Lung microvascular endothelial cell (primary cell): ENCODE measurements around the gene UNC119B. TPM values are rescaled to one million over a fixed set of nuclear protein-coding genes. Genes with fewer than 3 reads are reported as not detected.

Experiments used
- DNase-seq, 2 donors: peaks; one replicate each; pipeline versions ENCODE4 v3.0.0 to v3.0.0-alpha.2; 2010; ENCODE audit warnings: low read depth in 2 of 2
- total RNA-seq: library from RNA; depleted of rRNA; stranded (reverse); fragments of >200 nt; gene quantifications from 2 replicates; pipeline ENCODE4 v1.2.1, GENCODE V29; 2014

UNC119B gene
- total RNA-seq, 1 donor from 2014 or later, result 14.3 TPM

GRCh38 chr12:120687578-120688289 is 22.5 kb upstream of the UNC119B start:
- DNase-seq, result peak; percentile 47

GRCh38 chr12:120688527-120689071 is 21.7 kb upstream of the UNC119B start:
- DNase-seq, result peak; percentile 35 to 47

GRCh38 chr12:120689397-120690082 is 20.7 kb upstream of the UNC119B start:
- no peak for DNase-seq

GRCh38 chr12:120690083-120690450 is 20.2 kb upstream of the UNC119B start:
- no peak for DNase-seq

- DNase-seq, result no peak
Observed at GRCh38 chr12:120690978-120691377, 19.3 kb upstream of the UNC119B start.

GRCh38 chr12:120692524-120693033 is 17.7 kb upstream of the UNC119B start:
- peak in 1 of 2 donors; percentile 46 for DNase-seq

GRCh38 chr12:120693848-120694247 is 16.4 kb upstream of the UNC119B start:
- DNase-seq, result no peak

GRCh38 chr12:120696626-120697025 is 13.6 kb upstream of the UNC119B start:
- DNase-seq, result no peak

GRCh38 chr12:120697344-120697743 is 12.9 kb upstream of the UNC119B start:
- DNase-seq, result no peak

GRCh38 chr12:120698665-120699064 is 11.6 kb upstream of the UNC119B start:
- peak in 1 of 2 donors; percentile 72 for DNase-seq

- no peak for DNase-seq
Observed at GRCh38 chr12:120699553-120699952, 10.7 kb upstream of the UNC119B start.

- no peak for DNase-seq
Observed at GRCh38 chr12:120700886-120701285, 9.4 kb upstream of the UNC119B start.

GRCh38 chr12:120702637-120703036 is 7.6 kb upstream of the UNC119B start:
- no peak for DNase-seq

GRCh38 chr12:120703311-120703942 is 6.8 kb upstream of the UNC119B start:
- DNase-seq, result no peak

- DNase-seq, result no peak
Observed at GRCh38 chr12:120705618-120706017, 4.6 kb upstream of the UNC119B start.

- no peak for DNase-seq
Observed at GRCh38 chr12:120706029-120706428, 4.2 kb upstream of the UNC119B start.

- no peak for DNase-seq
Observed at GRCh38 chr12:120708651-120709050, 1.6 kb upstream of the UNC119B start.

- no peak for DNase-seq
Observed at GRCh38 chr12:120710805-120711296, 593 bp downstream of the UNC119B start.

- no peak for DNase-seq
Observed at GRCh38 chr12:120711411-120711810, 1.2 kb downstream of the UNC119B start.

- DNase-seq, result no peak
Observed at GRCh38 chr12:120712610-120713009, 2.4 kb downstream of the UNC119B start.

GRCh38 chr12:120713861-120714482 is 3.7 kb downstream of the UNC119B start:
- peak; percentile 87 for DNase-seq
